OCI-LY3 (cell line): Measurements from ENCODE around the gene VPS8.

Experiments
- EZH2phosphoT487 ChIP-seq: fragments of 200-600 bp; shearing (Covaris generic); IDR thresholded peaks from 2 replicates; pipeline ENCODE4 v1.6.1; 2018; ENCODE audit warnings: antibody characterized with exemption, mixed run types, low read depth
- TF ChIP-seq, protein P1 (sequence below): fragments of 200-600, 300-600 bp; sonication (generic); IDR thresholded peaks from 2 replicates; pipeline ENCODE4 v1.5.1; 2014; ENCODE audit warnings: antibody characterized with exemption, low read length, low read depth

DNA sequence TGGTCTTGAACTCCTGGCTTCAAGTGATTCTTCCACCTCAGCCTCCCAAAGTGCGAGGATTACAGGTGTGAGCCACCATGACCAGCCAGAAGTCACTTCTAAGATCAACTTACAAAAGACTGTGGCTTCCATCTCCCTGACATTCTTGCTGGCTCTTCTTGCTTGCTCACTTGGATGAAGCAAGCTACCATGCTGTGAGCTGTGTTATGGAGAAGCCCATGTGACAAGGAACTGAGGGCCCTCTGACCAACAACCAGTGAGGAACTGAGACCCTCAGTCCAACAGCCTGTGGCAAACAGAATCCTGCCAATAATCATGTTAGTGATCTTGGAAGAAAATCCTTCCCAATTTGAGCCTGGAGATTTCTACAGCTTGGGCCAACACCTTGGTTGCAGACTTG is 7.2 kb upstream of the VPS8 start:
- TF ChIP-seq, protein P1, sequence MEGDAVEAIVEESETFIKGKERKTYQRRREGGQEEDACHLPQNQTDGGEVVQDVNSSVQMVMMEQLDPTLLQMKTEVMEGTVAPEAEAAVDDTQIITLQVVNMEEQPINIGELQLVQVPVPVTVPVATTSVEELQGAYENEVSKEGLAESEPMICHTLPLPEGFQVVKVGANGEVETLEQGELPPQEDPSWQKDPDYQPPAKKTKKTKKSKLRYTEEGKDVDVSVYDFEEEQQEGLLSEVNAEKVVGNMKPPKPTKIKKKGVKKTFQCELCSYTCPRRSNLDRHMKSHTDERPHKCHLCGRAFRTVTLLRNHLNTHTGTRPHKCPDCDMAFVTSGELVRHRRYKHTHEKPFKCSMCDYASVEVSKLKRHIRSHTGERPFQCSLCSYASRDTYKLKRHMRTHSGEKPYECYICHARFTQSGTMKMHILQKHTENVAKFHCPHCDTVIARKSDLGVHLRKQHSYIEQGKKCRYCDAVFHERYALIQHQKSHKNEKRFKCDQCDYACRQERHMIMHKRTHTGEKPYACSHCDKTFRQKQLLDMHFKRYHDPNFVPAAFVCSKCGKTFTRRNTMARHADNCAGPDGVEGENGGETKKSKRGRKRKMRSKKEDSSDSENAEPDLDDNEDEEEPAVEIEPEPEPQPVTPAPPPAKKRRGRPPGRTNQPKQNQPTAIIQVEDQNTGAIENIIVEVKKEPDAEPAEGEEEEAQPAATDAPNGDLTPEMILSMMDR: no peak
- TF ChIP-seq EZH2phosphoT487: no peak
